BE2C (cell line): Measurements from ENCODE around the gene KRTAP24-1.

Experiments
- DNase-seq: peaks from one replicate; pipeline ENCODE4 v3.0.0-alpha.2; 2020
- H3K27me3 ChIP-seq: fragments of 250-450 bp; sonication (Bioruptor Pico); 2 replicates; pipeline ENCODE4 v1.5.1; 2020; ENCODE audit warnings: mild to moderate bottlenecking
- H3K36me3 ChIP-seq: fragments of 250-450 bp; sonication (Bioruptor Pico); 2 replicates; pipeline ENCODE4 v1.5.1; 2020; ENCODE audit warnings: mild to moderate bottlenecking
- H3K4me1 ChIP-seq: fragments of 250-450 bp; sonication (Bioruptor Pico); 2 replicates; pipeline ENCODE4 v1.5.1; 2020
- H3K4me3 ChIP-seq: 2 replicates; pipeline ENCODE4 v1.5.1; 2011; ENCODE audit warnings: low read depth, low read length
- H3K9me3 ChIP-seq: fragments of 250-450 bp; sonication (Bioruptor Pico); 2 replicates; pipeline ENCODE4 v1.5.1; 2020
- CTCF ChIP-seq: IDR thresholded peaks from 2 replicates; pipeline ENCODE4 v1.5.1; 2012; ENCODE audit warnings: mild to moderate bottlenecking, low read depth, low read length

Gene KRTAP24-1

GRCh38 chr21:30257773-30258172 is 25.0 kb downstream of the KRTAP24-1 start:
- H3K4me1 ChIP-seq = no peaks in the 10 kb centered on the region
- no peak overlapping the region for H3K4me3 ChIP-seq
- H3K36me3 ChIP-seq = no peaks in the 10 kb centered on the region
- H3K27me3 ChIP-seq = no peaks in the 10 kb centered on the region
- H3K9me3 ChIP-seq = no peaks in the 10 kb centered on the region
- DNase-seq = no peak
- peak; percentile 14; the same call in 1 of the 2 replicates for TF ChIP-seq CTCF

- no peak for TF ChIP-seq CTCF
- no peaks in the 10 kb centered on the region for H3K9me3 ChIP-seq
- H3K36me3 ChIP-seq = no peaks in the 10 kb centered on the region
- no peaks in the 10 kb centered on the region for H3K27me3 ChIP-seq
- H3K4me3 ChIP-seq = no peak overlapping the region
- no peaks in the 10 kb centered on the region for H3K4me1 ChIP-seq
- no peak for DNase-seq
Observed at GRCh38 chr21:30256100-30256499, 26.6 kb downstream of the KRTAP24-1 start.

- TF ChIP-seq CTCF = no peak
- DNase-seq = no peak
- no peaks in the 10 kb centered on the region for H3K36me3 ChIP-seq
Observed at GRCh38 chr21:30255679-30256078, 27.1 kb downstream of the KRTAP24-1 start.

GRCh38 chr21:30251781-30252180 is 31.0 kb downstream of the KRTAP24-1 start:
- no peaks in the 10 kb centered on the region for H3K27me3 ChIP-seq
- TF ChIP-seq CTCF = no peak
- no peaks in the 10 kb centered on the region for H3K9me3 ChIP-seq
- H3K4me1 ChIP-seq = no peaks in the 10 kb centered on the region
- H3K4me3 ChIP-seq = no peak overlapping the region
- DNase-seq = no peak
- H3K36me3 ChIP-seq = no peaks in the 10 kb centered on the region

More at GRCh38 chr21:30255679-30256078, 27.1 kb downstream of the KRTAP24-1 start:
- H3K4me1 ChIP-seq = no peaks in the 10 kb centered on the region
- no peaks in the 10 kb centered on the region for H3K9me3 ChIP-seq
- H3K4me3 ChIP-seq = no peak overlapping the region
- H3K27me3 ChIP-seq = no peaks in the 10 kb centered on the region

- no peaks in the 10 kb centered on the region for H3K9me3 ChIP-seq
- H3K4me1 ChIP-seq = no peaks in the 10 kb centered on the region
- TF ChIP-seq CTCF = no peak
- no peaks in the 10 kb centered on the region for H3K36me3 ChIP-seq
- H3K4me3 ChIP-seq = no peak overlapping the region
- no peaks in the 10 kb centered on the region for H3K27me3 ChIP-seq
- DNase-seq = no peak
Observed at GRCh38 chr21:30249936-30250335, 32.8 kb downstream of the KRTAP24-1 start.

GRCh38 chr21:30248844-30249243 is 33.9 kb downstream of the KRTAP24-1 start:
- Histone ChIP-seq H3K4me1 (no peaks in the 10 kb centered on the region), H3K27me3 (no peaks in the 10 kb centered on the region), H3K36me3 (no peaks in the 10 kb centered on the region), H3K4me3 (no peak overlapping the region), H3K9me3 (no peaks in the 10 kb centered on the region)
- no peak for DNase-seq
- TF ChIP-seq CTCF = no peak
